GM10266 (cell line): Measurements from ENCODE around the gene COX7B2.

Source experiments
- DNase-seq: peaks from one replicate; pipeline ENCODE4 v3.0.0; 2012; ENCODE audit errors: extremely low spot score
- CTCF ChIP-seq: IDR thresholded peaks from 2 replicates; pipeline ENCODE4 v1.5.1; 2012; ENCODE audit warnings: mild to moderate bottlenecking, low read depth; ENCODE audit not compliant: control insufficient read depth, insufficient read depth; ENCODE audit errors: missing control alignments

COX7B2 gene

DNA sequence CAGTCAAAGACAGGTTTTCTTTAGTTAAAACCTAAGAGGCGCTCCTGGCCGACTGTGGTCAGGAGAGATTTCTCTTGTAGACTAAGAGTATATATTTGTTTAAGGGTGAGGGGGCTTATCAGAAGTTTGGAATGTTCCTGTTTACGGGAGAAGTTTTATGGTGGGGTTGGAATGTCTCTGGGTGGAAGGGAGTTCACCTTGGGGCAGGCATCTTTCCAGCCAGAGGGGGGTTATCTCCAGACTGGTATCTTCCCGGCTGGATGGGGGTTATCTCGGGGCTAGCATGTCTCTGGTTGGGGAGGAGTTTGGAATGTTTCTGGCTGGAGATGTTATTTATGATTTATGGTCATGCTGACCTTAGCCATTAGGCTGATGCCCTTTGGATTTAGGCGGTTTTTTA, 116.0 kb downstream of the COX7B2 start:
- TF ChIP-seq CTCF = no peak
- no peak for DNase-seq

DNA sequence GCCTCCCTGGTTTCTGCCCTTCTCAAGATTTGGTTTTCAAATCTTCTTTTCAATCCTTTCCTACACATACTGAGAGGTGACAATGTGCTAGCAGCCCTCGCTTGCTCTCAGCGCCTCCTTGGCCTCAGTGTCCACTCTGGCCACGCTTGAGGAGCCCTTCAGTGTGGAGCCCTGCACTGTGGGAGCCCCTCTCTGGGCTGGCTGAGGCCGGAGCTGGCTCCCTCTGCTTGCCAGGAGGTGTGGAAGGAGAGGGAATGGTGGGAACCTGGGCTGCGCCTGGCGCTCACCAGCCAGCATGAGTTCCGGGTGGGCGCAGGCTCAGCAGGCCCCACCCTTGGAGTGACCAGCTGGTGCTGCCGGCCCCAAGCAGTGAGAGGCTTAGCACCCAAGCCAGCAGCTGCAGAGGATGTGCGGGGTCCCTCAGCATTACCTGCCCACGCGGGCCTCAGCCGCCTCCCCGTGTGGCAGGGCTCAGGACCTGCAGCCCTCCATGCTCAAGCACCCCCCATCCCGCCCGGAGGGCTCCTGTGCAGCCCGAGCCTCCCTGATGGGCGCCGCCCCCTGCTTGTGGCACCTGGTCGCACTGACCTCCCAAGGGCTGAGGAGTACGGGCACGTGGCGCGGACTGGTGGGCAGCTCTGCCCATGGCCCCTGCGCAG, 127.5 kb downstream of the COX7B2 start:
- DNase-seq = no peak
- TF ChIP-seq CTCF = no peak

- TF ChIP-seq CTCF = no peak
- no peak for DNase-seq
Observed at GRCh38 chr4:46765465-46765864, 143.6 kb downstream of the COX7B2 start.

DNA sequence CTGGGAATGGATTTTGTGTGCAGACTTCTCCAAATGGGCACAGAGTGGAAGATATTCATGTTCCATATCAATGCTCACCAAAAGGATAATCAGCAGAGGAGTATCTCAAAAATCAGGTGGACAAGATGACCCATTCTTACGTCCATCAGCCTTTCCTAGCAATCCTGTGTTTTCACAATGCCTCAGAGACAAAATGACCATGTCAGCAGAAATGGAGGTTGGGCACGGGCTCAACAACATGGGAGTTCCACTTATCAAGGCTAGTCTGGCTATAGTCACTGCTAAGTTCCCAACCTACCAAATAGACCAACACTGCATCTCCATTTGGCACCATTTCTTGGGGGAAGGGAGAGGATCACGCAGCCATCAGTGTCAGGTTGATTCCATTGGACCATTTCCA, 179.0 kb downstream of the COX7B2 start:
- no peak for TF ChIP-seq CTCF
- no peak for DNase-seq

- TF ChIP-seq CTCF = no peak
Observed at GRCh38 chr4:46720055-46720454, 189.0 kb downstream of the COX7B2 start.

DNA sequence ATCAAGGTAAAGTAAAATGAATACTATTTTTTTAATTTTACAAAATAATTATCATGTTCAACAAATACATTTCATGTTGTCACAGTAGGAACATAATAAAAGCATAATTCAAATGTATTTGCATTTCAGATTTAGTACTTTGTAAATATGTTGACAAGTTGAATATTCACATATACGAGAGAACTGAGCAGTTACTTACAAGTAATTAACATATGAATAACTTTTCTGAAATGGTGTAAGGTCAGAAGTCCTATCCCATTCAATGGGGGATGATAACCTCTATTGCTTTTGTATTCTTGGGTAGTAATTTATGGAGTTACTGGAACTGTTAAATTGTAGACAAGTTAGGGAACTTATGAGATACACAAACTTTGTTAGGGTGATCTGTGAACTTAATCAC, 191.1 kb downstream of the COX7B2 start:
- TF ChIP-seq CTCF = no peak
- no peak for DNase-seq

More at GRCh38 chr4:46720055-46720454, 189.0 kb downstream of the COX7B2 start:
- no peak for DNase-seq

- DNase-seq = no peak
- TF ChIP-seq CTCF = no peak
Observed at GRCh38 chr4:46715468-46715867, 193.6 kb downstream of the COX7B2 start.
